ENCODE results near the gene RSRC2.
A peak's percentile ranks its signal among the peaks of the same experiment; 100 is the strongest.
"Not testable (repeated sequence)": the region's sequence is repeated elsewhere in the genome, so short reads cannot be mapped to it uniquely, and the experiment has no call there.

RSRC2 gene

GRCh38 chr12:122503147-122503751 lies 23.5 kb downstream of the RSRC2 start:
- no peak for TF ChIP-seq CTCF (IDR thresholded peaks at IDR 0.05)
- H3K4me3 Mint-ChIP-seq = no peak overlapping the region
- peaks cover 68% of the 10 kb centered on the region for H3K36me3 Mint-ChIP-seq (ENCODE audit: low read depth)
- DNase-seq = no peak
- H3K27me3 Mint-ChIP-seq (ENCODE audit: low read depth, poor library complexity) = no peaks in the 10 kb centered on the region
- H3K9me3 Mint-ChIP-seq = no peaks in the 10 kb centered on the region
- no peak overlapping the region for H3K27ac Mint-ChIP-seq
- H3K4me1 Mint-ChIP-seq = peaks cover 28% of the 10 kb centered on the region

- no peak for TF ChIP-seq CTCF (IDR thresholded peaks at IDR 0.05)
- peaks cover 58% of the 10 kb centered on the region for H3K36me3 Mint-ChIP-seq (ENCODE audit: low read depth)
- H3K9me3 Mint-ChIP-seq = no peaks in the 10 kb centered on the region
- no peaks in the 10 kb centered on the region for H3K27me3 Mint-ChIP-seq (ENCODE audit: low read depth, poor library complexity)
- DNase-seq = no peak
- peaks cover 28% of the 10 kb centered on the region for H3K4me1 Mint-ChIP-seq
- H3K4me3 Mint-ChIP-seq = peak overlapping the region; percentile 95
- peak overlapping the region; percentile 100 for H3K27ac Mint-ChIP-seq
These were observed 25.2 kb downstream of the RSRC2 start for GRCh38 chr12:122501489-122501989.

GRCh38 chr12:122500685-122501488 lies 25.8 kb downstream of the RSRC2 start, which contains the start of gene ZCCHC8:
Gene ZCCHC8, minus strand, starts transcription at chr12:122500932. Its CDS starts 92 bp downstream, at chr12:122500840.
- Mint-ChIP-seq H3K4me1 (peaks cover 28% of the 10 kb centered on the region), H3K9me3 (no peaks in the 10 kb centered on the region), H3K4me3 (peak within 1 kb of the TSS; percentile 95), H3K36me3 (ENCODE audit: low read depth) (peaks cover 54% of the 10 kb centered on the region), H3K27ac (peak within 1 kb of the TSS; percentile 100), H3K27me3 (ENCODE audit: low read depth, poor library complexity) (no peaks in the 10 kb centered on the region)
- DNase-seq = peak; percentile 94
- TF ChIP-seq CTCF (IDR thresholded peaks at IDR 0.05) = no peak

GRCh38 chr12:122499991-122500684 lies 26.6 kb downstream of the RSRC2 start:
- peak overlapping the region; percentile 95 for H3K4me3 Mint-ChIP-seq
- peak; percentile 70 for DNase-seq
- H3K27ac Mint-ChIP-seq = peak overlapping the region; percentile 100
- no peaks in the 10 kb centered on the region for H3K27me3 Mint-ChIP-seq (ENCODE audit: low read depth, poor library complexity)
- H3K9me3 Mint-ChIP-seq = no peaks in the 10 kb centered on the region
- H3K36me3 Mint-ChIP-seq (ENCODE audit: low read depth) = peaks cover 49% of the 10 kb centered on the region
- TF ChIP-seq CTCF (IDR thresholded peaks at IDR 0.05) = no peak
- peaks cover 28% of the 10 kb centered on the region for H3K4me1 Mint-ChIP-seq

GRCh38 chr12:122495258-122495657 lies 31.5 kb downstream of the RSRC2 start:
- Mint-ChIP-seq H3K27me3 (ENCODE audit: low read depth, poor library complexity) (no peaks in the 10 kb centered on the region), H3K36me3 (ENCODE audit: low read depth) (peaks cover 51% of the 10 kb centered on the region), H3K27ac (no peak overlapping the region), H3K4me1 (peaks cover 15% of the 10 kb centered on the region), H3K9me3 (no peaks in the 10 kb centered on the region), H3K4me3 (no peak overlapping the region)
- no peak for TF ChIP-seq CTCF (IDR thresholded peaks at IDR 0.05)
- DNase-seq = no peak

DNA sequence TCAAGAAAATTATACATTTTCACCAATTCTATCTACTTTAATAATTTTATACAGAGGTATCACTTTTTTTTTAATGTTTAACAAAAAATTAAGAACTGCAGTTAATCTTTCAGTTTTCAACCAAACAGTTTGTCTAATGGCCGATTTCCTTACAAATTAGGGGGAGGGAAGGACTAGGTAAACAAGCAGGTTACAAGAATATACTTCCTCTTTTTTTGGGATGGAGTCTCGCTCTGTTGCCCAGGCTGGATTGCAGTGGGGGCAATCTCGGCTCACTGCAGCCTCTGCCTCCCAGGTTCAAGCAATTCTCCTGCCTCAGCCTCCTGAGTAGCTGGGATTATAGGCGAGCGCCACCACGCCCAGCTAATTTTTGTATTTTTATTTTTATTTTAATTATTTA lies 33.5 kb downstream of the RSRC2 start:
- H3K36me3 Mint-ChIP-seq (ENCODE audit: low read depth) = peaks cover 55% of the 10 kb centered on the region
- H3K9me3 Mint-ChIP-seq; H3K27ac Mint-ChIP-seq; H3K4me3 Mint-ChIP-seq; DNase-seq; H3K4me1 Mint-ChIP-seq; H3K27me3 Mint-ChIP-seq (ENCODE audit: low read depth, poor library complexity): not testable (repeated sequence)
